GM20431 (cell line): ENCODE data around the gene XAF1.
"Not testable (repeated sequence)": the region's sequence is repeated elsewhere in the genome, so short reads cannot be mapped to it uniquely, and the experiment has no call there.

Experiments
- in situ Hi-C: fragments of 300-500 bp; cut with MseI, MboI; formaldehyde crosslinking; loops from one replicate; pipeline ENCODE4 v1.15.0; 2020; ENCODE audit warnings: low sequenced_read_pairs; ENCODE audit not compliant: unreplicated experiment

XAF1 gene, protein sequence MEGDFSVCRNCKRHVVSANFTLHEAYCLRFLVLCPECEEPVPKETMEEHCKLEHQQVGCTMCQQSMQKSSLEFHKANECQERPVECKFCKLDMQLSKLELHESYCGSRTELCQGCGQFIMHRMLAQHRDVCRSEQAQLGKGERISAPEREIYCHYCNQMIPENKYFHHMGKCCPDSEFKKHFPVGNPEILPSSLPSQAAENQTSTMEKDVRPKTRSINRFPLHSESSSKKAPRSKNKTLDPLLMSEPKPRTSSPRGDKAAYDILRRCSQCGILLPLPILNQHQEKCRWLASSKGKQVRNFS

DNA sequence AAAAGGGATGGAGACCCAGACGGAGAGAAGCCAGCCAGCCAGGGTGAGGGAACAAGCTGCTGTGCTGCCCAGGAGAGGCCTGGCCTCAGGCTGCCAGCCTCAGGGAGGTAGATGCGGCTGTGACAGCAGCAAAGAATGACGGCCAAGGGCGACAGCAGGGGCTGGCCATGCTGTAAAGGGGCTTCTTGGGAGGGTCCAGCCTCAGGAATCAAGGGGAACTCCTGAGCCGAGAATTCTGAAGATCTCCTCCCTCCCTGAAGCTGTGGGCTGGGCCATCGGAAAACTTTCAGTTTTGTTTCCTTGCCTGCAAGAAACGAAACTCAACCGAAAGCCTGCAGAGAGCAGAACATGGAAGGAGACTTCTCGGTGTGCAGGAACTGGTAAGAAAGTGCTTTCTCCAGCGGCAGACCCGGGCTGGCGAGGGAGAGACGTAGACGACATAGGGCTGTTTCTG is at the start of gene XAF1:
Gene XAF1, plus strand, starts transcription at position 316 of the 454 bp plus-strand sequence. Its CDS starts 33 bp downstream, at position 349.
- in situ Hi-C loops, result no loop called here

DNA sequence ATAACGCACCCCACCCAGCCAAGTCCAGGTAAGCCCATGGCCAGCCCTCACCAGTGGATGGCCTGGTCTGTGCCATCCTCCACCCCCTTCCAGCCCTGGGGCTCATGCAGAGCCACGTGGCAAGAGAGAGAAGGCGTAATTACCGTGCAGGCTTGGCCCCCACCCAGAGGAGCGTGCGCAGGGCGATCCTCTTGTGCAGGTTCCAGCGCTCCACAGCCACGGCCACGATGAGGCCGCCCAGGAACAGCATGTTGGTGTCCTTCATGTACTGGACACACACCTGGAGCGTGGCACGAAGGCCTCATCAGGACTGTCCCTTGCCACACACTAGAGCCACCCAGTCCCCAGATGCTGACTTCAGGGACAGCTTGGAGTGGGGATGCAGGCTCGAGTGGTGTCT is 49.3 kb upstream of the XAF1 start:
- in situ Hi-C loops, result no loop called here

DNA sequence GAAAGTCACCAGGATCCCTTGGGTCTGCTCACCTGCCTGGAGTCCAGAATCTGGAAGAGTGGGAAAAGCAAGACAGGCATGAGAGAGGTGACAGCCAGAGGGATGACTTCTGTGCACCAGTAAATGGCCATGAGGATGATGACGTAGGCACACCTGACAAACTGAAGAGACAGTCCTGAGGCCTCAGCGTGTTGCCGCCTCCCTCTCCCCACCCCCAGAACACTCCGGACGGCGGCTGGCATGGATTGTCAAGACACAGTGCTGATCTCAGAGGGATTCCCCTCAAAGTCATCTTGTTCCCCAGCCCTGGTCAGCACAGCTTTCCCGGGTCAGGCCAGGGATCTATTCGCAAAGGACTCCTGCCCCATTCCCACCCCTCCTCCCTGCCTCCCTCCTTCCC is 48.9 kb upstream of the XAF1 start:
- in situ Hi-C loops, result no loop called here

DNA sequence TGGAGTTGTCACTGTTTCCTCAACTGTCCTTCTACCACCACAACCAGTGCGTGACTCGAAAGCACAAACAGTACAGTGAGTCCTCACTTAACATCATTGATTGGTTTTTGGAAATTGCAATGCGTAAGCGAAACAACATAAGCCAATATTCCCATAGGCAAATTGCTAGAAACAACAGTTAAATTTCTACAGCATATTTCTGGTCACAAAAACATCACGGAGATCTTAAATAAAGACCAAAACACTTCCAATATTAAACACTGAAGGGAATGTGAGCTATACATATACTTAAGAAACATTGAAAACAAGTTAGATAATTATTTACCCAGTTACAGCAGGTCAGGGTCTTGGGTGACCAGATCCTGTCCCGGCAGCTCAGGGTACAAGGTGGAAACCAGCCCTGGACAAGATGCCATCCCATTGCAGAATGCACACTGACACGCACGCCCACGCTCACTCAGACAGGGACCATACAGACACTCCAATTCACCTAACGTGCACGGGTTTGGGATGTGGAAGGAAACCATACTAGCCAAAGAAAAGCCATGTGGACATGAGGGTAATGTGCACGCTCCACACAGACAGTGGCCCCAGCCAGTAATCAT is 47.4 kb upstream of the XAF1 start:
- in situ Hi-C loops, result no loop called here

DNA sequence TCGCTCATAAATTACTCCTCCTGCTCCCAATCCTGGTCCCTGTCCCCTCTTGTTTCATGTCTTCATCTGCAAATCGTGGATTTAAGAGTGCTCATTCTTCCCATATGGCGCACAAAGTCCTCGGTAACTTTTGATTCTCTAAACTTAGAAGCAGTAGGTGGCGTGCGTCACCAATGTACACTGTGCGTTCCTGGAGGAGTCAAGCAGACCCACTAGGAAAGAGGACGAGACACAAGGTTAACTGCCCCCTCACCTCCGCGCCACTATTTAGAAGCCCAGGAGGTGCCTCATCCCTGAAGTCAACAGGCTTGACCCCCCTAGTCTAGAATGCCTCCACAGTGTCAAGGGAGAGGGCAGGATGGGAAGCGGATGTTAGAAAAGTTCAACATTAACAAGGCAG is 45.5 kb upstream of the XAF1 start:
- in situ Hi-C loops, result no loop called here

DNA sequence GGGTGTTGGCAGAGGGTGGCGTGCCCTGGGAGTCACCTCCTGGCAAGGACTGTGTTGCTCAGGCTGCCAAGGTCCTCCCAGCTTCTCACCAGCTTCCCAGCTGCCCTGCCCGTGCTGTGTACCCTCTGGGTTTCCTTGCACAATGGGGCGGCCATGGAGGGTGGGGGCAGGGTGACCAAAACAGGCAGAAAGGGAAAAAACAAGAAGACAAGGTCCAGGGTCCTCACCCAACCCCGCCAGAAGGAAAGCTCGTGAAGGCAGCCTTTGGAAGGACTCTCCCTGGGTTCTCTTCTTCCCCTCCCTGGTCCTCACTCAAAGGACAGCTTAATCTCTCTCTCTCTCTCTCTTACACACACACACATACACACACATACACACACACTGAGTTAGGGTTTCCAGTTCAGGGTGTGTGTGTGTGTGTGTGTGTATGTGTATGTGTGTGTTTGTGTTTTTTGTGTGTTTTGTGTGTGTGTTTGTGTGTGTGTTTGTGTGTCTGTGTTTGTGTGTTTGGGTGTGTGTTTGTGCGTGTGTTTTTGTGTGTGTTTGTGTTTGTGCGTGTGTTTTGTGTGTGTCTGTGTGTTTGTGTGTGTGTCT is 44.7 kb upstream of the XAF1 start:
- in situ Hi-C loops, result no loop called here

DNA sequence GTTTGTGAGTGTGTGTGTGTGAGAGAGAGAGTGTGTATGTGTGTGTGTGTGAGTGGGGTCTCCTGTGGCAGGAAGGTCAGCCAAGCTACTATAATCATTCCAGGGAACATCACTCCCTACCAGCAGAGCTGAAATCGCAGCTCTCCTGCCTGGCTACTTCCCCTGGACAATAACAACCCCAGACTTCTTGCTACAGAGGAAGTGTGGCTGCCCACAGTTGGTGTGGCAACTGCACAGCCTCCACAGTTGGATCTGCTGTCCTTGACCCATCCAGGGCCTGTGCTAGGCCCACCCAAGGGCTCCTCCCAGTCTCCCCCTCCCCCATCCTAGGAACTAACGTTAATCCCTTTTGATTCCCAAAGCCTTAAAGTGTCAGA is 44.2 kb upstream of the XAF1 start:
- in situ Hi-C loops, result no loop called here

DNA sequence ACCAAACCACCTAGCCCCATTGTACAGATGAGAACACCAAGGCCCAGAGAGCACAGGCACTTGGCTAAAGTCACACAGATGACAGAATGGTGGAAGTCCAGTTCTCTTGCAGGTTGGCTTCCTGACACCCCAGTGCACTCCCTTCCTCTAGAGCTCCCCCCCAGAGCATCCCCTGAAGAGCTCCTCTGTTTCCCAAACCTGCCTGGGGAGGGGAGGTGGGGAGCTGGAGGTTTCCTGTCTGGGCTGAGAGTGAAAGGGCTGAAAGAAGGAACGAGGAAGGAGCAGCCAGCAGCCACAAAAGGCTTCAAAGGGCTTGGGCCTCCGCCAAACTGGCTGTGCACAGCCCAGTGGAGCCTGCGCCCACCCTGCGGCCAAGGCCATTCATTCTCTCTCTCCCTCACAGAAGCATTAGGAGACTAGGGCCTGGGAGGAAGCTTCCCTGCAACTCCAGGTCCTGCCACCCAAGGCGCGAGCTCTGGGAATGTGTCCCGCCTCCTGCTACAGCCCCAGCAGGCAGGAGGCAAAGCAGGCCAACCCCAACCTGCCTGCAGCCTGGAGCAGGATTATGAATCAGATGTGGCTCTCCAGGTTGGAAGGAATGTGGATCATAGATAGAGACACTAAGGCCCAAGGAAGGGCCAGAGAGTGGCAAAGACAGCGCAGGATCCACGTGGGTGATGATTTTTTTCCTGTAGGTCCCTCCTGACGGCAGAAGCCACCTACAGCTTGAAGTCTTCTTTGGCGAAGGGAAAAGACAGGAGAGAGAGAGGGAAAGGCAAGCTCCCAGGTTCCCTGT is 43.6 kb upstream of the XAF1 start:
- in situ Hi-C loops, result no loop called here

DNA sequence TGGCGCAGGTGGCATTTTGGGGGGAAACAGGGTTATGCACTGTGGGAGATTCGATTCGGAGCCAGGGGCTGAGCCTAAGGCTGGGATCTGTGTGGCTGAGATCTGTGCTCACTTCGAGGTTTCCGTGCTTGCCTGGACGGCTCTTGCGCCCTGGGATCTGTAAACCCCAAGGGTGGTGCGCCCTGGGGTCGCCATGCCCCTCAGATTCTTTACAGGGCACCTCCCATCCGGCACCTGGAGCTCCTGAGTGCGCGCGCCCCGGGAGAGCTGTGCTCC is 43.1 kb upstream of the XAF1 start:
- in situ Hi-C loops, result no loop called here

DNA sequence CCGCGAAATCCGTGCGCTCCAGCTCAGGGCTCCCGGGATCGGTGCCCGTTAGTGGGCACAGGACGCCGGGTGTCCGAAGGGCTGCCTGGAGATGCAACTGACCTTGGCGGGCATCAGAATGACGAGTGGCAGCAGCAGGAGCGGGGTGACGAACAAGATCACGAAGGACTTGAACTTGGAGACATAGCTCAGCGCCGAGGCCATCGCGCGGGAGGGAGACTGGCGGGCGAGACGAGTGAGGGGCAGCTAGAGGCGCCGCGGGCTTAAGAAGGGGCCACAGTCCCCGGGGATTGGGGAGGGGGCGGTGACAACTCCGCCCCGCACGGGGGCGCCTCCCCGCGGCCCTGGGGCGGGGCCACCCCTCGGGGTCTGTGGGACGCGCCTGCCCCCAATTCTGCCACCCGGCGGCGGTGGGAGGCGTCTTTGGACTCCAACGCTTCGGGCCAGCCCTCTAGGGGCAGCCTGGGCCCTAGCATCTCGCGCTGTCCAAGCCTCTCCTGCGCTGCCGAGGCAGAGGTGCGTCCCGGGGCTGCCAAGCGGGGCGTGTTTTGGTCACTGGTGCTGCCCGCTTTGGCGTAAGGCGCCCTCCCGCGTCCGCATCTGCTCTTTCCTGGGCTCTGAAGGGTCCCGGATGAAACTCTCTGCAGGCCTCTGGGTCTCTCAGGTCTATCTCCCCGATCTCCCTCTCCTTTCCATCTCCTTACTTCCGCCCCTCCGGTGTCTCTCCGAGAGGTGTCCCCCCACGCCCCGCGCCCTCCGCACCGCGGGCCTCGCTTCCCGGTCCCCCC is 42.5 kb upstream of the XAF1 start, which contains the start of gene SLC13A5:
Gene SLC13A5, minus strand, starts transcription at position 240 of the 788 bp plus-strand sequence. Its CDS starts 36 bp downstream, at position 204.
- in situ Hi-C loops, result no loop called here

DNA sequence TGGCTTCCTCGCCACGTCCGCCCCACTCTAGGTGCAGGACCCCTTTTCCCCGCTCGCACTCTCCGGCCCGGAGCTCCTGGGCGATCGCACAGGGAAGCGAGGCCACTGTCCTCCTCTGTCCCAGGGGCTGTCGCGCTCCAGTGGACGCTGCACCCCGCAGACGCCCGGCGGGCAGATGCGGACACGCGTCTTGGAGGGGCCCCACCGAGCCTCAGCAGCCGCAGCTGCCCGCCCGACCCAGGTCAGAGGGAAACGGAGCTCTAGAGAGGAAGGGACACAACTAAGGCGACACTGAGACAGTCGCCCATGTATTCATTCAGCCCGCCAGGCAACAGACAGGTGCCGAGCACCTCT is 42.0 kb upstream of the XAF1 start:
- in situ Hi-C loops, result no loop called here

DNA sequence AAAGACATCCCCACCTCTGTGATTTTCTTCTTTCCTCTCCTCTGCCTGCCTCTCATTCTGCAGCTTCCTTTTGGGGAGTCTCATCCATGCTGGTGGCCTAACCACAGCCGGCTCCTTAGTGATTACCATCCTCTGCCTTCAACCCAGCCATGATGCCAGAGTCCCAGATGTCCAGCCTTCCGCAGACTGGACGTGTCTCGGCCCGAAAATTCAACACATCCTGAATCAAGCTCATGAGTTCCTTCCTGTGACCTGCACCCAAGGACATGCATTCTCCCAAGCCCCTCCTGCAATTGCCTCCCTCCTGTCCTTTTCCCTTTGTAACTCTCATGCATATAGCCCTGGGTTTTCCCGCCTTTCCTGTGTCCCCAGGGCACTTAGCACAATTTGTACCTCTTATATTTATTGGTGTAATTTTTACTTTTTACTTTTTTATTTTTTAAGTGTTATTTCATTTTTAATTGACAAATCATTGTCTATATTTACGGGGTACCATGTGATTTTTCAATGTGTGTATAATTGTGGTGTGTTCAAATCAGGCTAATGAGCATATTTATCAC is 41.5 kb upstream of the XAF1 start:
- in situ Hi-C loops, result no loop called here

DNA sequence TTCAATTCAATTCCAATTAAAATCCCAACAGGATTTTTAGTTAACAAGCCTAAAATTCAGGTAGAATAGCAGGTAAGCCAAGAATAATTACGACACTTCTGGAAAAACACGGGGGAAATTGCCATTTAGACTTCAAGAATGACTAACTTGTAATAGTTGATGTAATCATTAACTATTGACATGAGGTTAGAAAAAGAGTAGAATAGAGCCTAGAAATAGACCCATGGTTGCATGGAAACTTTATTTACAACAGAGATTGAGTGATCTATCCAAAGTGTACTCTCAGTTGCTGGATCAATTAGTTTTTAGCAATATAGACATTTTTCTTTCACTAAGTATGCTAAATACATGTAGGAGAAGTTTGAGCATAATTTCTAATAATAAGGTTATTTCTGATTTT is 39.1 kb upstream of the XAF1 start:
- in situ Hi-C loops, result no loop called here

DNA sequence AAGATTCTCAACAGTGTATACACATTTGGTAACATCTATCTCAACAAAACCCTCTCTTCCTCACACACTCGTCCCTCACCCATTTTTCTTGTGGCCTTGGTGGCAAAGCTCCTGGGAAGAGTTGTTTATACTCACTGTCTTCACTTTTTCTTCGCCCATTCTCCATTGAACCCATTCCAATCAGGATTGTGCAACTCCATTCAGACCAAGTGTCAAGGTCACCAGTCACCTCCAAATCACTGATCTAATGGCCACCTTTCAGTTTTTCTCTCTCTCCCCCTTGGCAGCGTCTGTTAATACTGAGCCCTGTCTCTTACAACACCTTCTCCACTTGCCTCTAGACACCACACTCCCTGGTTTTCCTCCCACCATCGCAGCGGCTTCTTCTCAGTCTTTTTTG is 34.1 kb upstream of the XAF1 start:
- in situ Hi-C loops, result no loop called here

DNA sequence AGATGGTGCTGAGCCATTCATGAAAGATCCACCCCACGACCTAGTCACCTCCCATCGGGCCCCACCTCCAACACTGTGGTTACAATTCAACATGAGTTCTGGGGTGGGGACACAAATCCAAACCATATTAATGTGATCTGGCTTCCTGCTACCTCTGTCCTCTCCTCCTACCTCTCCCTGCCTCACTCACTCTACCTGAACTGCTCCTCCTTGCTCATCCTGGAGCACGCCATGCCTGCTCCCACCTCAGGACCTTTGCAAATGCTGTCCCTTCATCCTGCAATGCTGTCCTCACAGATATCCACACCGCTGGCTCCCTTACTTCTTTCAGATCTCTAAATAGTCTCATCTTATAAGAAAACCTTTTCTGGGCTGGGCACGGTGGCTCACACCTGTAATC is 31.8 kb upstream of the XAF1 start:
- in situ Hi-C loops, result no loop called here

DNA sequence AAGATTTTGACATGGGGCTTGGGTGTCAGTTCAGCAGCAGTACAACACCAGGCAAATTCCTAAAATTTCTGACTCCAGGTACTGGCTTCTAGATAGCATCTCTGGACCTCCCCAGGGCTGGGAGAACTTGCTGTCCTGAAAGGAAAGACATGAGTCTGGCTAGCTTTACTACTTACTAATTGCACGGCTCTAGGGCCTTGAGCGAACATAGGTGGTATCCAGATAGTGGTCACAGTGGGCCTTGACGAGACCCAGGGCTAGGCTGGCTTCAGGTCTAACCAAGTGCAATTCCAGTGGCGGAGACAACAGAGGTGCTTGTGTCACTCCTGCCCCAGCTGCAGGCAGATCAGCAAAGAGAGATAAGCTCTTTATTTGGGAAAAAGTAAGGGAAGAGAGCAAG is 26.3 kb upstream of the XAF1 start:
- in situ Hi-C loops, result no loop called here

DNA sequence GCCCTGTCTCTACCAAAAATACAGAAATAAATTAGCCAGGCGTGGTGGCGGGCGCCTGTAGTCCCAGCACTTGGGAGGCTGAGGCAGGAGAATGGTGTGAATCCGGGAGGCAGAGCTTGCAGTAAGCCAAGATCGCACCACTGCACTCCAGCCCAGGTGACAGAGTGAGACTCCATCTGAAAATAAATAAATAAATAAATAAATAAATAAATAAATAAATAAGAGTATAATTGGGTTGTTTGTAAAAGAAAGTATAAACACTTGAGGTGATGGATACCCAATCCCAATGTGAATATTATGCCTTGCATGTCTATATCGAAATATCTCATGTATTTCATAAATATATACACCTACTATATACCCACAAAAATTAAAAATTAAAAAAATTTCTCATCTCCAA is 9.2 kb upstream of the XAF1 start:
- in situ Hi-C loops, result not testable (repeated sequence)

DNA sequence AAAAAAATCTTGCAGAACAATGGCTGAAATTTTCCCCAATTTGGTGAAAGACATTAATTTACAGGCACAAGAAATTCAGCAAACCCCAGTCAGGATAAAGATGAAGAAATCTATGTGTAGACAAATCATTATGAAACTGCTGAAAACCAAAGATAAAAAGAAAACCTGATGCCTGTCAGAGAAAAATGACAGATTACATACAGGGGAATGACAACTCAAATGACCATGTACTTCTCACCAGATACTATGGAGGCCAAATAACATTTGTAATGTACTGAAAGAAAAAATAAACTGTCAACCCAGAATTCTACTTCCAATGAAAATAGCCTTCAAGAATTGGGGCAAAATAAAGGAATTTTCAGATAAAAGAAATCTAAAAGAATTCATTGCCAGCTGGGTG is 7.2 kb upstream of the XAF1 start:
- in situ Hi-C loops, result no loop called here

DNA sequence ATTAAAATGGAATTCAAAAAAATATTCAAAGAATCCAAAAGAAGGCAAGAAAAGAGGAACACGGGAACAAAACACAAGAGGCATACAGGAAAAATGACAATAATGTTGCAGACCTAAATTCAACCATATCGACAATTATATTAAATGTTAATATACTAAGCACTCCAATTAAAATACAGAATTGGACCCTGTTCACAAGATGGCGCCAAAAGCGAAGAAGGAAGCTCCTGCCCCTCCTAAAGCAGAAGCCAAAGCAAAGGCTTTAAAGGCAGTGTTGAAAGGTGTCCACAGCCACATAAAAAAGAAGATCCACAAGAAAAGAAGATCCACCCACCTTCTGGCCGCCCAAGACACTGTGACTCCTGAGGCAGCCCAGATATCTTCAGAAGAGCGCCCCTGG is 6.3 kb upstream of the XAF1 start:
- in situ Hi-C loops, result no loop called here
